Stimulated activated CD4-positive, alpha-beta T cell treated with anti-CD3 and anti-CD28 coated beads, Interleukin-4, amount 100 ng/mL, for 48 hours (primary cell): ENCODE results near the gene SHPK.

Source experiments
- DNase-seq, 2 donors: peaks; one replicate each; pipeline ENCODE4 v3.0.0-alpha.2; 2020; ENCODE audit warnings: low read depth in 2 of 2

Gene SHPK

GRCh38 chr17:3659541-3660111 lies 23.6 kb upstream of the SHPK start:
- no peak for DNase-seq

- DNase-seq = no peak
These were observed 22.9 kb upstream of the SHPK start for GRCh38 chr17:3658784-3659449.

DNA sequence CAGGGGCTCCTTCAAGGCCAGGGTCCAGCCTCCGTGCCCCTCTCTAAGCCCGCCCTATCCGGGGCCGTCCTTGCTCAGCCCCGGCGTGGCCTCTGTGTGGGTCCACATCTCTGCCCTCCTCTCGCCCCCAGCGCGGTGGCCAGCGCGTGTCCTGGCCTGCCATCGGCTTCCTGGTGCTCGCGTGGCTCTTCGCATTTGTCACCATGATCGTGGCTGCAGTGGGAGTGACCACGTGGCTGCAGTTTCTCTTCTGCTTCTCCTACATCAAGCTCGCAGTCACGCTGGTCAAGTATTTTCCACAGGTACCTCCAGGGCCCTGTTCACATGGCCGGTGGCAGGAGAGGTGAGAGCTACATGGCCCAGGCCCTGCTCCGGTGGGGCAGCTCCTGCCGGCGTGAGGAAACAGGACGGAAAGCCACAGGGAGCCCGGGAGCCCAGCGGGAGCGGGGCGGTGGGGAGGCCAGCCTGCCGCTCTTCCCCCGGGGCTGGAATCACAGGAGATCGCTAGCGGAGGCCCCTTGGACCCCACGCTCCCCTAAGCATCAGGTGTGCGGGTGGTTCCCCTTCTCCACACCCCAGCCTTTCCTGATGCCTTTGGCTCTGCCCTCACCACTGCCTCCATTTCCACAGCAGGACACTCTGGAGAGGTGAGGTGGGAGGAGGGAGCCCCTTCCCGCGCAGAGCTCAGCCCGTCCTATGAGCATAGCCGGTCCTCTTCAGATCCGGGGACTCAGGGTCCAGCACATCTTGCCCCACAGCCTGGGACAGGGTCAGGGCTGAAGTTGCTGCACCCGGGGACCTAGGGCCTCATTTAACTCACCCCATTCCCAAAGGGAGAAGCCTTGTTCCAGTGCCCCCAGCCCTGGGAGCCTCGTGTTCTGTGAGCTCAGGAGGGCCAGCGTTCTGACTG lies 22.1 kb upstream of the SHPK start:
- DNase-seq = no peak

- no peak for DNase-seq
These were observed 21.5 kb upstream of the SHPK start for GRCh38 chr17:3657588-3657869.

DNA sequence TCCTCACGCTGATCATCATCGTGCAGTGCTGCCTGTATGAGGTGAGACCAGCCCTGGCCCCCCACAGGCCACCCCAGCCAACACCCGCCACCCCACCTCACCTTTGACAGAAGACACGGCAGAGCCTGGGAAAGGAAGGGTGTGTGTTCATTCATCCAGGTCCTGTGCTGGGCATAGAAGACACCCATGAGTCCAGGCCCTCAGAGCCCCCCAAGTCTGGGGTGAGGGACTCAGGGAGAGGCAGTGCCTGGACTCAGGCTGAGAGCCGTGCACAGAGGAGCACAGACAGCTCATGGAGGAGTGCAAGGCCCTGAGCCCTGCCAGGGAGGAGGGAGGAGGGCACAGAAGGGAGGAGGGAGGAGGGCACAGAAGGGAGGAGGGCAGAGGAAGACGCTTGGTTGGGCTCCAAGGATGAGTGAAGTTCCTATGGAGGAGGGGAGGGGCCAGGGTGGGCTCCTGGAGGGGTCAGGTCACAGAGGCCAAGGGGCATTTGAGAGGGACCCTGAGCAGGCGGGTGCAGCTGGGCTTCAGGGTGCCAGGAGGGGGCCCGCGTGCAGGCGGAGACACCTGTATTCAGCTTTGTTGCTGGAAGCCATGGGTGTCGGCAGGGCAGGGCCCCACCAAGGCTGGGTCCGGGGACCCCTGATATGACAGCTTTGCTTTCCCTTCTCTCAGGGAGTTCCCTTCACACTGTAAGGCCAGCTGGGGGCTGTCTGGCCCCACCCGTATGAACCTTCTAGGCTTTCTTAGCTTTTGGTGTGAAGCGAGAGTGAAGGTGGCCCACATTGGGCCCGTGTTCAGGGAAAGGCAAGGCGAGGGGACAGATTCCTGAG lies 20.9 kb upstream of the SHPK start:
- DNase-seq = no peak

DNA sequence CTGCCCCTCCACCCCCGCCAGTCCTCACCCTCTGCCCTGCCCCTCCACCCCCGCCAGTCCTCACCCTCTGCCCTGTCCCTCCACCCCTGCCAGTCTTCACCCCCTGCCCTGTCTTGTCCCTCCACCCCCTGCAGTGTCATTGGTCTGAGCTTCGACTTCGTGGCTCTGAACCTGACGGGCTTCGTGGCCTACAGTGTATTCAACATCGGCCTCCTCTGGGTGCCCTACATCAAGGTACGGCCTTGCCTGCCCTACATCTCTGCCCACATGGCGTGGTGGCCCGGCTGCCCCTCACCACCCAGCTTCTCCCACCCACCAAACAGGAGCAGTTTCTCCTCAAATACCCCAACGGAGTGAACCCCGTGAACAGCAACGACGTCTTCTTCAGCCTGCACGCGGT lies 20.3 kb upstream of the SHPK start:
- DNase-seq = no peak

GRCh38 chr17:3655766-3656165 lies 19.7 kb upstream of the SHPK start:
- DNase-seq = no peak

DNA sequence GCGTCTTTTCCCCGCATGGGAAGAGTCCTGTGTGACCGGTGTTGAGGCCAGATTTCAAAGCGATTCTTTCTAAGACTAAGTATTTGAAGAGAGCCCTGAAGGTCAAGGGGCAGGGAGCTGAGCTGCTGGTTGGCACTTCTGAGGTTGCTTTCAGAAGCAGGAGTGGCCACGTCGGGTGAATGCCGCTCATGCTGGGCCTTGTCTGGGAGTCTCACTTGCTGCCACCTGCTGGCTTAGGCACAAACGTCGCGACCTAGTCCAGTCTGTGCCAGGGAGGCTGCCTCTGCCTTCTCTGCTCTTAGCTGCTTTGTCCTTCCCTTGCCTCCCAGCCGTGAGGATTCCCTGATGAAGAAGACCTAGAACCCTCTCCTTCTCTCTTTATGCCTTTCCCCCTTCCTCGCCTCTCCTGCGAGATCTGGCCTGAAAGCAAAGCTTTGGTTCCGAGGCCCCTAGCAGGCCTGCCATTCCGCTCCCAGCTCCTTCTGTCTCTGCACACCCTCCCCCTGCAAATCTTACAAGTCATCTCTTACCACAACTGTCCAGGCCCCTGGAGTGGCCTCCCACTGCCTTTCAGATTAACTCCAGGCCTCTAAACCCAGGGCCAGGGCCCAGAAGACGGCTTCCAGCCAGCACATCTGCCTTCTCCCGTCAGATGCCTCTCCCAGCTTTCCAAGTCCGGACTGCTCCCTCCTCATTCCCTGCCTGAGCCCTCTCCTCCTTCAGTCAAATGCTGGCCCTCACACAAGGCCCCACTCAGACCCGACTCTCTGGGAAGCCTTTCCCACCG lies 11.9 kb upstream of the SHPK start:
- peak; percentile 42 to 43 for DNase-seq

- no peak for DNase-seq
These were observed 11.2 kb upstream of the SHPK start for GRCh38 chr17:3647251-3647650.

DNA sequence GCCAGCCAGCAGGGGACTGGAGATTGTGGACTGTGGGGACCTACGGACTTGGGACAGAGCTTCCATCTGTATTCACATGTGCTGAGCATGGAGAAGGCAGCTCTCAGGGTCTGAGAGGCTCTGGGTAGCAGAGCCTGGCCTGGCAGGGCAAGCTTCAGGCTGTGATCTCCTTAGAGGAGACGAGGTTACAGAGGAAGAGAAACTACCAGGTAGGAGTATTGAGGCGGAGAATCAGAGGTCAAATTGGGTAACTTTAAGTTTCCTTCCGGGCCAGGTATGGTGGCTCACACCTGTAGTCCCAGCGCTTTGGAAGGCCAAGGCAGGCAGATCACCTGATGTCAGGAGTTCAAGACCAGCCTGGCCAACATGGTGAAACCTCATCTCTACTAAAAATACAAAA lies 9.3 kb upstream of the SHPK start:
- DNase-seq = no peak

DNA sequence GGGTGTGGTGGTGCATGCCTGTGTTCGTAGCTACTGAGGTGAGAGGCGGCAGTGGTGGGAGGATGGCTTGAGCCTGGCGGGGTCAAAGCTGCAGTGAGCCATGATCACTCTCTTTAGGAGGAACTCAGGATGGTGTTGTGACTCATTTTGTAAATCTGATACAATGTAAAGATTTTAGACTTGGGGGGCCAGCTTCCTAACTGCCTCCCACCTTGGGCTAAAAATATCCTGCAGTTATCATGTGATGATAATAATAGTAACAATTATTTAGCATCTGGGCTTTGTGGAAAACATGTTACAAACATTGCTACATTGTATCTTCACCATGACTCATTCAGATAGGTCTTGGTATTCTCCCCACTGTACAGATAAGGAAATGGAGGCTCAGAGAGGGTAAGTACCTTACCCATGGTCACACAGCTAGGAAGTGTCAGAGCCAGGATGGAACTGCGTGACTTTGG lies 7.9 kb upstream of the SHPK start:
- peak in 1 of 2 donors; percentile 25 for DNase-seq

- no peak for DNase-seq
These were observed 5.9 kb upstream of the SHPK start for GRCh38 chr17:3641717-3642486.

GRCh38 chr17:3641014-3641413 lies 5.0 kb upstream of the SHPK start:
- no peak for DNase-seq

GRCh38 chr17:3639981-3640596 lies 4.0 kb upstream of the SHPK start:
- peak; percentile 33 to 39 for DNase-seq

GRCh38 chr17:3636908-3637373 lies 891 bp upstream of the SHPK start:
- DNase-seq = no peak

GRCh38 chr17:3635474-3636153 lies 436 bp downstream of the SHPK start:
- DNase-seq = no peak

GRCh38 chr17:3632287-3632686 lies 3.8 kb downstream of the SHPK start:
- DNase-seq = no peak

DNA sequence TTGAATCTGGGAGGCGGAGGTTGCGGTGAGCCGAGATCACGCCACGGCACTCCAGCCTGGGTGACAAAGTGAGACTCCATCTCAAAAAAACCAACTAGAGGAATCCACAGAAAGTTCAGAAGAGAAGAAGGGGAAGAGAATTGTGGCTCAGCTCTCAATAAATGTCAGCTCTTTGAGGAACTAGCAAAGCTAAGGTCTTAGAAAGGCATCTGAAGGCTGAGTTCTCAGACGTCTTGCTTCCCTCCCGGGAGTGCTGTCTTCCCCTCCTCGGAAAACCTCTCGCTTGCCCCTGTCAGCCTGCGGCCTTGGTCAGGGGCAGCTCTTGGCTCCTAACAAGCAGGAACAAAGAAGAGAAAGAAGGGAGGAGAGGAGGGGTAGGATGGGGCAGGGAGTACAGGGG lies 5.3 kb downstream of the SHPK start:
- DNase-seq = no peak

DNA sequence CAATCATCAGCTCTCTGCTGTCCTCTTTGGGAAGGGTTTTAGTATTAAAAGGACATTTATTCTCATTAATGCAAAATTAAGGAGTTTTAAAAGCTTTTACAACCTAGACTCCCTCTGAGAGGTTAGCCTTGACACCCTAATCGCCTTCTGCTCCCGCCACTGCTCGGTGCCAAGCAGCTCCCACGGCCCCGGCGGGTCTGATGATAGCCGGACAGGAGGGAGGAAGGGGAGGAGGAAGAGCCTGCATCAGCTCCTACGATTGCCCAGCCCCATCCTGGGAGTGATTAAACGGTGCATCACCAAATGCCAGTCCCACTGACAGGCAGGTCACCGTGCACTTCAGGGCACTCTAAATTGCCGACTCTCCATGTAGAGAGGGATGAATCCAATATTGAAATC lies 8.3 kb downstream of the SHPK start:
- no peak for DNase-seq
